ENCODE results near the gene NF2. TPM values are rescaled to one million over a fixed set of nuclear protein-coding genes. Genes with fewer than 3 reads are reported as not detected.

The NF2 gene
- total and polyA plus RNA-seq, 11 donors = 15.0 to 137 (median 52.1) TPM

- peaks cover 0 to 99% (median 89%) of the 10 kb centered on the region in 9 donors for H3K36me3 ChIP-seq
- no peaks in the 10 kb centered on the region for H3K4me1 ChIP-seq
- intact Hi-C loops (cut with DNase I) = no loop called here
- WGBS, 4 donors = 87 to 97% (median 95%) methylated on average over 8 of the region's 8 CpGs
- ATAC-seq (no peak), DNase-seq (no peak)
- H3K27me3 ChIP-seq = no peaks in the 10 kb centered on the region
- H3K9me3 ChIP-seq = no peaks in the 10 kb centered on the region
- TF ChIP-seq, protein P1, sequence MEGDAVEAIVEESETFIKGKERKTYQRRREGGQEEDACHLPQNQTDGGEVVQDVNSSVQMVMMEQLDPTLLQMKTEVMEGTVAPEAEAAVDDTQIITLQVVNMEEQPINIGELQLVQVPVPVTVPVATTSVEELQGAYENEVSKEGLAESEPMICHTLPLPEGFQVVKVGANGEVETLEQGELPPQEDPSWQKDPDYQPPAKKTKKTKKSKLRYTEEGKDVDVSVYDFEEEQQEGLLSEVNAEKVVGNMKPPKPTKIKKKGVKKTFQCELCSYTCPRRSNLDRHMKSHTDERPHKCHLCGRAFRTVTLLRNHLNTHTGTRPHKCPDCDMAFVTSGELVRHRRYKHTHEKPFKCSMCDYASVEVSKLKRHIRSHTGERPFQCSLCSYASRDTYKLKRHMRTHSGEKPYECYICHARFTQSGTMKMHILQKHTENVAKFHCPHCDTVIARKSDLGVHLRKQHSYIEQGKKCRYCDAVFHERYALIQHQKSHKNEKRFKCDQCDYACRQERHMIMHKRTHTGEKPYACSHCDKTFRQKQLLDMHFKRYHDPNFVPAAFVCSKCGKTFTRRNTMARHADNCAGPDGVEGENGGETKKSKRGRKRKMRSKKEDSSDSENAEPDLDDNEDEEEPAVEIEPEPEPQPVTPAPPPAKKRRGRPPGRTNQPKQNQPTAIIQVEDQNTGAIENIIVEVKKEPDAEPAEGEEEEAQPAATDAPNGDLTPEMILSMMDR (IDR thresholded peaks at IDR 0.05) = no peak
- no peak for TF ChIP-seq POLR2A (IDR thresholded peaks at IDR 0.05)
- H3K27ac ChIP-seq = no peak overlapping the region
- no peak overlapping the region for H3K4me3 ChIP-seq
Observed at GRCh38 chr22:29674121-29674520, 70.7 kb downstream of the NF2 start.

DNA sequence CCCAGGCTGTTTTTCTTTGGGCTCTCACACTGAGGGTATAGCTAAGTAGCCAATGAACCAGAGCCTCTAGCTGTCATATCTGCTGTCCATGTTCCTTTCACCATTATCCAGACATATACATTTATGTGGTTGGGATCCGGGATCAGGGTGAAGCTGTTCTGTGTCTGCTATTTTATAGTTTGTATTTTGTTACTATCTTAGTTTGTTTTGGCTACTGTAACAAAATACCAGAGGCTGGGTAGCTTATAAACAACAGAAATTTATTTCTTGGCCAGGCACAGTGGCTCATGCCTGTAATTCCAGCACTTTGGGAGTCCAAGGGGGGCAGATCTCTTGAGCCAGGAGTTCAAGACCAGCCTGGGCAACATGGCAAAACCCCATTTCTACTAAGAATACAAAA is 75.9 kb downstream of the NF2 start:
- Histone ChIP-seq H3K27ac (no peak overlapping the region), H3K4me3 (no peak overlapping the region), H3K4me1 (no peaks in the 10 kb centered on the region), H3K9me3 (no peaks in the 10 kb centered on the region), H3K36me3 (peaks cover 0 to 100% (median 94%) of the 10 kb centered on the region in 9 donors), H3K27me3 (no peaks in the 10 kb centered on the region)
- ATAC-seq (no peak), DNase-seq (no peak)
- intact Hi-C loops (cut with DNase I) = no loop called here
- WGBS, 4 donors = 86 to 100% (median 91%) methylated on average over 1 of the region's 1 CpG
- TF ChIP-seq, protein P1 (IDR thresholded peaks at IDR 0.05) = no peak
- no peak for TF ChIP-seq POLR2A (IDR thresholded peaks at IDR 0.05)

DNA sequence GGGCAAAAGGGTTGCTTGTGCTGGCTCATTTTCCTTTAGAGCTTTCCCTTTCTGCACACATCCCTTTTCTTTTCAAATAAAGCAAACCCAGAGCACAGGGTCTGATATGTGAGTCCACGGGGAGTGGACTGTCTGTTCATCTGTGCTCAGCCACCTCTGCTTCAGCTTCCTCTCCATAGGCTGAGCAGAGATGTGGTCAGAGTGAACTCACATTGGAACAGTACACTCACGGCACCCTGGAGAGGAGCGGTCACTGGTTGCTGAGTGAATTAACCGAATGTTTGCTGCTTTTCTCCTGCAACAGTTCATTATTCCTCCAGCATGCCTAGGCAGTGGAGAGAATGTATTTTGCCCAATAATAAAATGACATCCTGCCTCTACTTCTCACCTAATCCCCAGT is 80.1 kb downstream of the NF2 start:
- peaks cover 0 to 95% (median 82%) of the 10 kb centered on the region in 9 donors for H3K36me3 ChIP-seq
- no peak for TF ChIP-seq POLR2A (IDR thresholded peaks at IDR 0.05)
- TF ChIP-seq, protein P1 (IDR thresholded peaks at IDR 0.05) = no peak

DNA sequence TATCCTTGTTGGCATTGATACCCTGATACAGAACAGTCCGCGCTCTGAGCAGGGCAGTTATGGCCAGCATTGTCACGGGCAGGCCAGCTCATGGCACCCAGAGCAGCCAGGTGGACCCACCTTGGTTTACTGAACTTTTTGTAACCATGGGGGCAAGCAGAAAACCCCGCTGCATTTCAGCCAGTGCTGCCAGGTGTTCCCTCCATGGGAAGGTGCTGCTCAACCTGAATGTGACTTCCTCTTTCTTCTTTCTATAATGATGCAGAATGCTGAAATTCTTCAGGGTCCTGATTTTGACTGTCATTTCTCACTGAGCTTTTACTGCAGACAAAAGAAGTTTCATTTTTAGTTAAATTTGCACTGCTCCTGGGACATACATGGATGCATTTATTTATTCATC is 80.8 kb downstream of the NF2 start:
- no peak for ATAC-seq
- WGBS, 4 donors = 93 to 98% (median 96%) methylated on average over 4 of the region's 4 CpGs
- Histone ChIP-seq H3K27me3 (no peaks in the 10 kb centered on the region), H3K9me3 (no peaks in the 10 kb centered on the region), H3K4me1 (no peaks in the 10 kb centered on the region), H3K36me3 (peaks cover 0 to 90% (median 75%) of the 10 kb centered on the region in 9 donors), H3K4me3 (no peak overlapping the region), H3K27ac (no peak overlapping the region)
- TF ChIP-seq POLR2A (IDR thresholded peaks at IDR 0.05) = no peak
- TF ChIP-seq, protein P1 (IDR thresholded peaks at IDR 0.05) = no peak
- intact Hi-C loops (cut with DNase I) = loop anchor here in 3 of 10 donors (10.0 kb wide), 2 partner anchors 321 to 401 kb away; partner anchors contain the start of gene HORMAD2 (in 3 of the 3)
- no peak for DNase-seq

More for the DNA sequence above, 80.1 kb downstream of the NF2 start:
- 91 to 95% (median 92%) methylated on average over 4 of the region's 4 CpGs for WGBS, 4 donors
- no peak for ATAC-seq
- intact Hi-C loops (cut with DNase I) = loop anchor here in 3 of 10 donors (10.0 kb wide), 2 partner anchors 321 to 401 kb away; partner anchors contain the start of gene HORMAD2 (in 3 of the 3)
- no peak overlapping the region for H3K4me3 ChIP-seq
- no peak overlapping the region for H3K27ac ChIP-seq
- H3K27me3 ChIP-seq = no peaks in the 10 kb centered on the region
- H3K4me1 ChIP-seq = no peaks in the 10 kb centered on the region
- DNase-seq = no peak
- no peaks in the 10 kb centered on the region for H3K9me3 ChIP-seq
